Prostate gland (tissue), 2 donors: ENCODE results near the gene WFIKKN2.

ENCODE experiments used
- CTCF ChIP-seq, 4 experiments: fragments of 200-600 bp in 2 of 4; fragments of 450-650 bp in 2 of 4; sonication (generic) in 2 of 4; IDR thresholded peaks; 1 replicate in 3 of 4; 2 replicates in 1 of 4; pipeline ENCODE4 v1.5.1; 2016 to 2019; ENCODE audit warnings: antibody characterized with exemption in 4 of 4, mild to moderate bottlenecking in 2 of 4, moderate library complexity in 2 of 4
- POLR2A ChIP-seq: fragments of 450-650 bp; IDR thresholded peaks from one replicate; pipeline ENCODE4 v1.6.1; 2016; ENCODE audit warnings: antibody characterized with exemption, mild to moderate bottlenecking
- POLR2AphosphoS5 ChIP-seq: sonication (generic); formaldehyde crosslinking; IDR thresholded peaks from one replicate; pipeline ENCODE4 v1.6.1; 2017; ENCODE audit warnings: antibody characterized with exemption

GRCh38 chr17:50883850-50884438 is 48.6 kb downstream of the WFIKKN2 start:
- no peak for TF ChIP-seq POLR2A
- TF ChIP-seq POLR2AphosphoS5, result no peak
- no peak for TF ChIP-seq CTCF (IDR thresholded peaks at IDR 0.05)
